WTC11 (cell line): ENCODE measurements around the gene KRTAP10-3. TPM values are rescaled to one million over a fixed set of nuclear protein-coding genes. Genes with fewer than 3 reads are reported as not detected.

Experiments
- ATAC-seq: fragments of 200-7000 bp; cut with Tn5 transposase; 2 replicates; pipeline ENCODE4 v1.10.0; 2021; ENCODE audit warnings: mild to moderate bottlenecking, moderate library complexity
- CTCF ChIA-PET: fragments of 300-600 bp; sonication (Branson Sonifier 250); formaldehyde crosslinking; loops from one replicate; lab custom pipeline; 2021; ENCODE audit warnings: antibody characterized with exemption; lab: Charles Lee
- POLR2A ChIA-PET: fragments of 350-600 bp; sonication (Branson Sonifier 250); formaldehyde crosslinking; loops from one replicate; lab custom pipeline; 2021; ENCODE audit warnings: antibody characterized with exemption; lab: Charles Lee
- DNase-seq: peaks from one replicate; pipeline ENCODE4 v3.0.0; 2021; ENCODE audit warnings: low spot score
- H3K27ac Mint-ChIP-seq: 2 replicates; pipeline ENCODE4 v1.8.0; 2021; ENCODE audit warnings: mixed read lengths
- H3K27me3 Mint-ChIP-seq: 2 replicates; pipeline ENCODE4 v1.8.0; 2021; ENCODE audit warnings: low read depth, mild to moderate bottlenecking, moderate library complexity, mixed read lengths
- H3K36me3 Mint-ChIP-seq: 2 replicates; pipeline ENCODE4 v1.8.0; 2021; ENCODE audit warnings: mixed read lengths
- H3K4me1 Mint-ChIP-seq: 2 replicates; pipeline ENCODE4 v1.8.0; 2022; ENCODE audit warnings: mixed read lengths
- H3K4me3 Mint-ChIP-seq: 2 replicates; pipeline ENCODE4 v1.8.0; 2021; ENCODE audit warnings: mild to moderate bottlenecking, moderate library complexity, mixed read lengths
- H3K9me3 Mint-ChIP-seq: 2 replicates; pipeline ENCODE4 v1.8.0; 2021; ENCODE audit warnings: mixed read lengths
- ATF1 ChIP-seq: sonication (generic); formaldehyde crosslinking; IDR thresholded peaks from 2 replicates; pipeline ENCODE4 v1.8.1; 2023; ENCODE audit warnings: mild to moderate bottlenecking, moderate library complexity, missing genetic modification reagents
- ATF3 ChIP-seq: sonication (generic); formaldehyde crosslinking; conservative IDR thresholded peaks from 2 replicates; pipeline ENCODE4 v1.8.1; 2022; ENCODE audit warnings: mild to moderate bottlenecking, missing genetic modification reagents
- CREB1 ChIP-seq: sonication (generic); formaldehyde crosslinking; IDR thresholded peaks from 2 replicates; pipeline ENCODE4 v1.8.0; 2023; ENCODE audit warnings: mild to moderate bottlenecking, missing genetic modification reagents
- E2F1 ChIP-seq: sonication (generic); formaldehyde crosslinking; IDR thresholded peaks from 2 replicates; pipeline ENCODE4 v1.8.0; 2022; ENCODE audit warnings: mild to moderate bottlenecking, missing genetic modification reagents
- E2F4 ChIP-seq: sonication (generic); formaldehyde crosslinking; IDR thresholded peaks from 2 replicates; pipeline ENCODE4 v1.8.1; 2022; ENCODE audit warnings: low read depth, mild to moderate bottlenecking, moderate library complexity, missing genetic modification reagents, borderline replicate concordance
- ETV6 ChIP-seq: sonication (generic); formaldehyde crosslinking; IDR thresholded peaks from 2 replicates; pipeline ENCODE4 v1.8.1; 2022; ENCODE audit warnings: mild to moderate bottlenecking, missing genetic modification reagents
- FOXP1 ChIP-seq: sonication (generic); formaldehyde crosslinking; IDR thresholded peaks from 2 replicates; pipeline ENCODE4 v1.8.0; 2022; ENCODE audit warnings: missing genetic modification reagents, mild to moderate bottlenecking, moderate library complexity, borderline replicate concordance
- GABPB1 ChIP-seq: sonication (generic); formaldehyde crosslinking; IDR thresholded peaks from 2 replicates; pipeline ENCODE4 v1.8.1; 2023; ENCODE audit warnings: mild to moderate bottlenecking, missing genetic modification reagents
- GRHL2 ChIP-seq: fragments of 250-450 bp; sonication (Bioruptor Pico); IDR thresholded peaks from 2 replicates; pipeline ENCODE4 v1.8.0; 2022; ENCODE audit warnings: mild to moderate bottlenecking, moderate library complexity; ENCODE audit not compliant: insufficient replicate concordance, severe bottlenecking
- KAT7 ChIP-seq: sonication (generic); formaldehyde crosslinking; IDR thresholded peaks from 2 replicates; pipeline ENCODE4 v1.8.1; 2023; ENCODE audit warnings: missing genetic modification reagents, mild to moderate bottlenecking, borderline replicate concordance
- MYBL2 ChIP-seq: sonication (generic); formaldehyde crosslinking; IDR thresholded peaks from 2 replicates; pipeline ENCODE4 v1.8.1; 2023; ENCODE audit warnings: mild to moderate bottlenecking, moderate library complexity, missing genetic modification reagents
- OVOL2 ChIP-seq: fragments of 250-450 bp; sonication (Bioruptor Pico); IDR thresholded peaks from 2 replicates; pipeline ENCODE4 v1.9.0; 2021; ENCODE audit warnings: mild to moderate bottlenecking, borderline replicate concordance
- PRRX2 ChIP-seq: fragments of 250-450 bp; sonication (Bioruptor Pico); IDR thresholded peaks from 2 replicates; pipeline ENCODE4 v1.8.0; 2021; ENCODE audit warnings: mild to moderate bottlenecking
- RORB ChIP-seq: fragments of 250-450 bp; sonication (Bioruptor Pico); IDR thresholded peaks from 2 replicates; pipeline ENCODE4 v1.9.0; 2021; ENCODE audit warnings: mild to moderate bottlenecking
- USF2 ChIP-seq: sonication (generic); formaldehyde crosslinking; IDR thresholded peaks from 2 replicates; pipeline ENCODE4 v1.8.1; 2023; ENCODE audit warnings: mild to moderate bottlenecking, missing genetic modification reagents, moderate library complexity
- ZBTB43 ChIP-seq: sonication (generic); formaldehyde crosslinking; IDR thresholded peaks from 2 replicates; pipeline ENCODE4 v1.8.1; 2023; ENCODE audit warnings: mild to moderate bottlenecking, missing genetic modification reagents
- ZMAT4 ChIP-seq: fragments of 250-450 bp; sonication (Bioruptor Pico); IDR thresholded peaks from 2 replicates; pipeline ENCODE4 v1.9.0; 2021; ENCODE audit warnings: mild to moderate bottlenecking
- ZNF121 ChIP-seq: sonication (generic); formaldehyde crosslinking; IDR thresholded peaks from 2 replicates; pipeline ENCODE4 v1.8.0; 2023; ENCODE audit warnings: missing genetic modification reagents
- ZNF232 ChIP-seq: sonication (generic); formaldehyde crosslinking; IDR thresholded peaks from 2 replicates; pipeline ENCODE4 v1.8.0; 2022; ENCODE audit warnings: mild to moderate bottlenecking, missing genetic modification reagents
- ZNF396 ChIP-seq: fragments of 250-450 bp; sonication (Bioruptor Pico); IDR thresholded peaks from 2 replicates; pipeline ENCODE4 v1.8.0; 2021; ENCODE audit warnings: mild to moderate bottlenecking, moderate library complexity, borderline replicate concordance
- ZNF425 ChIP-seq: fragments of 250-450 bp; sonication (Bioruptor Pico); conservative IDR thresholded peaks from 2 replicates; pipeline ENCODE4 v1.9.0; 2021; ENCODE audit warnings: mild to moderate bottlenecking
- total RNA-seq: library from RNA; stranded (reverse); gene quantifications from 3 replicates; pipeline ENCODE4 v1.2.3, GENCODE V29; 2021

Gene KRTAP10-3
- total RNA-seq, 1 experiment from 2014 or later = not detected

GRCh38 chr21:44534688-44535087, 23.9 kb downstream of the KRTAP10-3 start:
- peaks cover 2% of the 10 kb centered on the region; the same call in 1 of the 2 replicates for H3K4me1 Mint-ChIP-seq
- peaks cover 7% of the 10 kb centered on the region for H3K9me3 Mint-ChIP-seq
- no peak overlapping the region for H3K4me3 Mint-ChIP-seq
- ATAC-seq = no peak
- H3K27me3 Mint-ChIP-seq = no peaks in the 10 kb centered on the region
- ChIA-PET CTCF (no interaction called here), POLR2A (no interaction called here)
- no peak for DNase-seq
- H3K36me3 Mint-ChIP-seq = 0 out of 2 replicates have a peak, but pooled peaks cover 2% of the 10 kb centered on the region
- TF ChIP-seq CREB1 (CRISPR knock-in tag) (no peak), KAT7 (CRISPR knock-in tag) (no peak), ZNF425 (CRISPR knock-in tag) (no peak), USF2 (CRISPR knock-in tag) (no peak), ZNF232 (no peak), ZNF396 (CRISPR knock-in tag) (no peak), RORB (CRISPR knock-in tag) (no peak), GRHL2 (no peak), MYBL2 (CRISPR knock-in tag) (no peak), E2F4 (CRISPR knock-in tag) (no peak), ATF1 (no peak)
- H3K27ac Mint-ChIP-seq = peak overlapping the region; percentile 63; the same call in 1 of the 2 replicates

GRCh38 chr21:44533891-44534627, 24.5 kb downstream of the KRTAP10-3 start:
- CTCF ChIA-PET = interaction anchor here (0.5 to 0.7 kb wide), 3 partner anchors 23 to 603 kb away, joined by 3 read pairs; no protein-coding TSS in a partner anchor
- H3K36me3 Mint-ChIP-seq = 0 out of 2 replicates have a peak, but pooled peaks cover 2% of the 10 kb centered on the region
- POLR2A ChIA-PET = no interaction called here
- TF ChIP-seq GABPB1 (CRISPR knock-in tag) (no peak), MYBL2 (CRISPR knock-in tag) (no peak), RORB (CRISPR knock-in tag) (no peak), GRHL2 (no peak), ZMAT4 (CRISPR knock-in tag) (no peak), ATF3 (CRISPR knock-in tag) (no peak)
- H3K4me3 Mint-ChIP-seq = no peak overlapping the region
- peaks cover 2% of the 10 kb centered on the region; the same call in 1 of the 2 replicates for H3K4me1 Mint-ChIP-seq
- peak; percentile 26 for DNase-seq
- peak overlapping the region; percentile 63; the same call in 1 of the 2 replicates for H3K27ac Mint-ChIP-seq
- peak; percentile 60 for ATAC-seq
- peaks cover 7% of the 10 kb centered on the region for H3K9me3 Mint-ChIP-seq
- no peaks in the 10 kb centered on the region for H3K27me3 Mint-ChIP-seq

- H3K4me3 Mint-ChIP-seq = no peak overlapping the region
- DNase-seq = no peak
- 0 out of 2 replicates have a peak, but pooled peaks cover 2% of the 10 kb centered on the region for H3K36me3 Mint-ChIP-seq
- no peaks in the 10 kb centered on the region for H3K27me3 Mint-ChIP-seq
- POLR2A ChIA-PET = no interaction called here
- no peak overlapping the region; the same call in 1 of the 2 replicates for H3K27ac Mint-ChIP-seq
- H3K4me1 Mint-ChIP-seq = peaks cover 2% of the 10 kb centered on the region; the same call in 1 of the 2 replicates
- CTCF ChIA-PET = interaction anchor here (1.0 to 3.3 kb wide), 2 partner anchors 23 to 260 kb away, joined by 3 to 13 read pairs; no protein-coding TSS in a partner anchor
- no peak; the same call in 1 of the 2 replicates for ATAC-seq
- H3K9me3 Mint-ChIP-seq = peaks cover 7% of the 10 kb centered on the region
- no peak for TF ChIP-seq ZNF121 (CRISPR knock-in tag)
- TF ChIP-seq E2F1 (CRISPR knock-in tag) = no peak
- TF ChIP-seq ZBTB43 (CRISPR knock-in tag) = no peak
- no peak for TF ChIP-seq FOXP1 (CRISPR knock-in tag)
- no peak for TF ChIP-seq PRRX2 (CRISPR knock-in tag)
- no peak for TF ChIP-seq ATF3 (CRISPR knock-in tag)
- TF ChIP-seq ETV6 (CRISPR knock-in tag) = no peak
- no peak for TF ChIP-seq OVOL2 (CRISPR knock-in tag)
- TF ChIP-seq GABPB1 (CRISPR knock-in tag) = no peak
- TF ChIP-seq GRHL2 = no peak
Measured at GRCh38 chr21:44533121-44533890, 25.3 kb downstream of the KRTAP10-3 start.
